ENCODE data around the gene NET1.
A peak's percentile ranks its signal among the peaks of the same experiment; 100 is the strongest.

Gene NET1

DNA sequence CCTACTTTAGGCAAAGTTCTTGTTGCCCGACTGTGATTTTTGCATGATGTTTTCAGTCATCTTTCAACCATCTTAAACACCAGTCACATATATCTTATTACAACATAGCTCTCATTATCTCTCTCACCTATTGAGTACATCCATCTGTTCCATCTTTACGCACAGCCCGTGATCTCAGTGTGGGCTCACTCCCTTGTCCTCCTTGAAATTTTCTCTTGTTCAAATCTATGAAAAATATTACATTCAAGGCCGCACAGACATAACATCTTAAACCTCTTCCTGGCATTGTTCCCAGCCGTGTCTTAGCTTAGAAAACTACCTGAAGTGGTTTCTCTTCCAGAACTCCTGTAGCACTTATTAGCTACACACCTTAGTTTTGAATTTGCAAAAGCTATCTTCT lies 32.6 kb downstream of the NET1 start:
- peak; percentile 68 for DNase-seq

GRCh38 chr10:5446390-5446926 lies 34.1 kb downstream of the NET1 start:
- no peak for DNase-seq

DNA sequence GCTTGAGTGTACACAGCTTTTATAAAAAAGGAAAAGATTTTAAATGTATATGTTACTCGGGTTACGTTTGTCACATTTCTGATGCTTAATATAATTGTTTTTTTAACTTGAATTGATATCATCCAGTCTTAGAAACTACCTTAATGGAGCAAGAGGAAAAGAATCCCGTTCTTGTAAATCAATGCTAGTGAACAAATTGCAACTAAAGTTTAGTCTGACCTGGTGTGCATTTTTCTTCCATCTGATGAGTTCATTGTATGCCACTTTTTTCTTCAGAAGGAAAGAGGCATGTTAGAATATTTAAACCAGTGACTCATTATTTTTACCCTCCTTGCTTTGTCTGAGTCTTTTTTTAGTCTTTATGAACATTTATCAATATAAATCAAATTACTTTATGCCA lies 34.7 kb downstream of the NET1 start:
- DNase-seq: no peak

DNA sequence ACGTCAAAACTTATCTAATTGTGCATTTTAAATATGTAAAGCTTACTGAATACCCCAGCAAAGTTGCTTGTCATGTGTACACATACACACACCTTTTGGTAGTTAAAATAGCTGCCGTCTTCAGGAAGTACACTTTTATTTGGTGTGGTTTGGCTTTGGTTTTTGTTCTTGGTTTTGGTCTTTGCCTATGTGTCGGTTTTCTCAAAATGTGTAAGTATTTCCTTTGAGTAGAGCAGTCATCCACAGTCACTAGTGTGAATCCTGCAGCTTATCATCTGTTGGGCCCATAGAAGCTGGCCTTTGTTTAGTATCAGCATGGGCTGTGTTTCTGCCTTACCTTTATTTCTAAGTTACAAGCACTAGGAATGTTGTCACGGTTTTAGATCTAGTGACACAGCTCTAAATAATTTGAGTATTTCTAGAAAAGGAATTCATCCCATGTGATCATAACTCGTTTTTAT lies 35.3 kb downstream of the NET1 start:
- no peak for DNase-seq

GRCh38 chr10:5448333-5449001 lies 36.1 kb downstream of the NET1 start:
- no peak for DNase-seq

DNA sequence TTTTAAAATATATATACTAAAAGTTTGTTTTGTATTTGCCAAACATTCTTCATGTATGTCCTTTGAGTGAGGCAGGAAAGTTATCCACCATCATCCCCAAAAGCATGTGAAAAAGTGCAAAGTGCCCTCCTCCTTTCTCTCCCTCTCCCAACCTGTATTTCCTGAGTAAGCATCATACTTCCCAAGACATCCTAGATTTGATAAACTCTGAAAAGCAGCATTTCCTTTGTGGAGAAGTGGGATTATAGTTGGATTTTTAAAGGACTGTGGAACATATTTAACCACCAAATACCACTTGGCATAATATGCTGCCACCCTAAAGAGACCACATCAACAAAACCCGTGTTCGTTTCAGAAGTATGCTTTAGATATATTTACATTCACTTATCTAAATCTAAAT lies 36.9 kb downstream of the NET1 start:
- no peak for DNase-seq

- DNase-seq: no peak
Observed at GRCh38 chr10:5449823-5450222, 37.5 kb downstream of the NET1 start.

DNA sequence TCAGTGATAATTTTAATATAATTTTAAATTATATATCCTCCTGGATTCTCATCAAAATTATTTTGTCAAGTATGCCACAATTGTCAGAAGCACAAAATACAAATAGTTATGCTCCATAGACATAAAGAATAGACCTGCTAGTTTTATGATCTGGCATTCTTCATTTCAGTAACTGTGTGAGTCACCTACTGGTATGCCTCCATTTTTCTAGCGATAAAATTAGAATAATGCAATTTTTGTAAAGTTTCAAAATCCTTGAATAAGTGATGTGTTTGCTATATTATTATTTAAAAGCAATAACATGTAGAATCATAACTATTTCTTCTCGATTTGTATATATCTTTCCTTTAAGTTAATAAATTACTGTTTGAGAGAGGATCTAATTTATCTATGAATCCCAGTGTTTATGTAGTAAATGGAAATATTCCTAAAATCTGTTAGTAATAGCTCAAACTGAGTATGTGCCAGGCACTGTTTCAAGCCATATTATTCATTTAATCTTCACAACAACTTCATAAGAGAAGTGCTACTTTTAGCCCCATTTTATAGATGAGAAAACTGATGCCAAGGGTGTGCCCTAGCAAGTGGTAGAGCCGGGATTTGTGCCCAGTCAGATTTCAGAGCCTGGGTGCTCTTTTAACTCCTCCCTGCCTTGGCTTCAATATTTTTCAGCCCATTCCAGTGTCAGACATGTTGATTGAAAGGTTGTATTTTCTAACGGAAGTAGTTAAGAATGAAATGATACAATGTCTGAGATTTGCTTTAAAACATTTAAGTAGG lies 38.4 kb downstream of the NET1 start:
- DNase-seq: no peak

DNA sequence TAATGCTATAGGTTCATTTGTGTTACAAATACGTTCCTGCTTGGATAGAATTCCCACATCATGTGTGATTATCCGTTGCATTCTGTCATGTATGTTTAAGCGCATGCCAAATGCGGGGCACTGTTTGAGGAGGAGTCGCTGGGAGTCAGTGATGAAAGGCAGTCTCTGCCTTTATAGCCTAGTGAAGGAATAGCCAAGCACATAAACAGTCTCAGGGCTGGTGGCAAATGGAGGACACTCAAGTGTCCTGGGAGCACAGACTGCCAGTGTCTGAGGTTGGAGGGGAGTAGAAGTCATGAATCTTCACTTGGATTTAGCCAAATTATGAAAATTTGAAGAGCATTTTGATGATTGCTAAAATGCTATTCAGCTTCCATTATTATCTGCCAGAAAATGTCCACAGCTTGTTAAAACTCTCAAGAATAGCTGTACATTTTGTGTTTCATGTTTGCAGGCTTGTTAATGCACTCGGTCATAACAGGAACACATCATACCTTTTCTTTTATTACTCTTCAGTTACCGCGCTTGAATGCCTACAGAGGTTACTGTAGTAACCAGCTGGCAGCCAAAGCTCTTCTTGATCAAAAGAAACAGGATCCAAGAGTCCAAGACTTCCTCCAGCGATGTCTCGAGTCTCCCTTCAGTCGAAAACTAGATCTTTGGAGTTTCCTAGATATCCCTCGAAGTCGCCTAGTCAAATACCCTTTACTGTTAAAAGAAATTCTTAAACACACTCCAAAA lies 41.6 kb downstream of the NET1 start:
- no peak for DNase-seq

DNA sequence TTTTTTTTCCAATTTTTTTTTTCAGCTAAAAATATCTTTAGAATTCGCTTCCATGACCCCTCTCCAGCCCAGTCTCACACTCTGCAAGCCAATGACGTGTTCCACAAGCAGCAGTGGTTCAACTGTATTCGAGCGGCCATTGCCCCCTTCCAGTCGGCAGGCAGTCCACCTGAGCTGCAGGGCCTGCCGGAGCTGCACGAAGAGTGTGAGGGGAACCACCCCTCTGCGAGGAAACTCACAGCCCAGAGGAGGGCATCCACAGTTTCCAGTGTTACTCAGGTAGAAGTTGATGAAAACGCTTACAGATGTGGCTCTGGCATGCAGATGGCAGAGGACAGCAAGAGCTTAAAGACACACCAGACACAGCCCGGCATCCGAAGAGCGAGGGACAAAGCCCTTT lies 44.2 kb downstream of the NET1 start:
- no peak for DNase-seq

- no peak for DNase-seq
Observed at GRCh38 chr10:5457741-5458140, 45.4 kb downstream of the NET1 start.

DNA sequence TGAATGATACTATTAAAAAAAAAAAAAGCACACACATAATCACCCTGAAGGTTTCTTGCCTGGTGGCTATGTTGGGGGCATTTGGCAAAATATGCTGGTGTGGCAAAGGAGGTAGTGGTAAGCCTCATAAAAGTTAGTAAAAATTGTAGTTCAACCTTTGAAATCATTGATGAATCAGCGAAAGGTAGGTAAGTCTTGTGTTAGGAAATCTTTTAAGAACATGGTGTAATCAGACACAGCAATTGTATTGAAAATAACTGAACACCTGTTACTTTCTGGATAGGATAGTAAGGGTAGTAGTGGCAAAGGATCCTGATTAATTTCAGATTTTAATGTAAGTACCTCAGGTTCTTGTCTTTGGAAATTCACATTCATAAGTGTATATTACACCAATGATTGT lies 46.1 kb downstream of the NET1 start:
- DNase-seq: no peak

- no peak for DNase-seq
Observed at GRCh38 chr10:5458949-5459747, 46.8 kb downstream of the NET1 start.

- no peak for DNase-seq
Observed at GRCh38 chr10:5460468-5461202, 48.3 kb downstream of the NET1 start.

DNA sequence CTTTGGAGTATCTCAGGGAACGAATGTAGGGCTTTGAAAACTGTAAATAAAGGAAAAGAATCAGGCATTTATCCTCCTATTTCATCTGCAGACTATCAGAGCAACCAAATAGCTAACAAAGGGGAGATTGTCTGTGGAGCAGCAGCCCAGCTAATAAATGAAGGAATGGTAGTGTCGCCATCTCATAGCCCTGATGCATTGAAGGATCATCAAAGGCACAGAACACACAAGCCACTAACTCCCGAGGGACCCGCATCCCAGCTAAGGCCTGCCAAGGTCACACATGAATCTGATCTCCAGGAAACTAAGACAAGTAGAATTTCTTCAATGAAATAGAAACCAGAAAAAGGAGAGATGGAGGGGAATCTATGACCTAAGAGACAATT lies 48.8 kb downstream of the NET1 start:
- DNase-seq: no peak

DNA sequence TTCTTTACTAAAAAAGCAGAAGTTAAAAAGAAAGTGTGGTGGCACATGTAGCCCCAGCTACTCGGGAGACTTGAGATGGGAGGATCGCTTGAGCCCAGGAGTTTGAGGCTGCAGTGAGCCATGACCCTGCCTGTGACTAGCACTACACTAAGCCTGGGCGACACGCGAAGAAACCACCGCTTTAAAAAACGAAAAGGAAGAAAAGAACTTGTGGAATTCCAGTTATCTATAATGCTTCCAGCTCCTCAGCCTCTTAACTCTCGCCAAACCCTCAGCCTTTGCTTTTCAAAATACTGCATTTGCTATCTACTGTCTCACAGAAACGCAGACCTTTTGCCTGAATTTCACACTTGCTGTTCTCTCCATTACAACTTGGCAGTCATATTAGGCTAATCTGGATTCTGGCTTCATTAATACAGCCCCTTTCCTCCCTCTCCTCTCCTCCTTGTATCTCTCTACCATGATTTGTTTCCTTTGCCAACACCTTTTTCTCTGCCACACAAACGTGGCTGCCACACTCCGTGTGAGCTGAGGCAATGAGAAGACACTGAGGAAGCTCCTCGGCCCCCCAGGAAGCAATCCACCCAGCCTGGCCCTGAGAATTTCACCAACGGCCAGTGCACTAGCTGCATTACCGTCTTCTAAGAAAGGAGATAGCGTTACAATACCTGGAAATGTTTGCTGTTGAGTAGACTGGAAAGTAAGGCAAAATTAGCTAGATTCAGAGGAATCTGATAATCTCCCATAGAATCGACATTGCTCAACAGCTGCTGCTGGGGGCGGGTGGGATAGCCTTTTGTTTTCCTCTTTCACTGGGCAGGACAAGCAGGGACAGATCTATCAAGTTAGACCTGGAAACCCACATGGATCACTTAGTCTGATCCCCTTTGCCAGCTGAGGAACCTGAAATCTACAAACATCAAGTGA lies 49.8 kb downstream of the NET1 start:
- DNase-seq: no peak

DNA sequence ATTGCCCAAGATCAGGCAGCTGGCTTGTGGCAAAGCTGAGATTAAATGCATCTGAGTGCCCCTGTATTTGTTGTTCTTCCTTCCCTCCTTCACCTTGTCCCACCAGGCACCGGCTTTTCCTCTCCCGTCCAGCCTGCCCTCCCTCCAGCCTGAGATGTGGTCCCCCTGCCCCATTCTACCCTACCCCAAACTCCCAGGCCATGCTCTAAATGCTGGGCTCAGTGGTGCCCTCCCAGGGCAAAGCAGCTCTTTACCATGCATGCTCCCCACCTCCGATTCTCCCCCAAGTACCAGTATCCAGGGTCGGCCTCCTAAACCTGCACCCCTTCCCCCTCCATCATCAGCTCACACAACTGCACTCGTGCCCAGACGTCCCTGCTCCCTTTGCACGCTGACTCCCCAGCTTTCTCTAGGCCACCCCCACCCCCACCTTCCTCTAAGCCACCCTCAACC lies 50.5 kb downstream of the NET1 start:
- DNase-seq: no peak

- DNase-seq: no peak
Observed at GRCh38 chr10:5464546-5464945, 52.2 kb downstream of the NET1 start.

GRCh38 chr10:5465976-5466450 lies 53.7 kb downstream of the NET1 start:
- no peak for DNase-seq

- DNase-seq: peak; percentile 77
Observed at GRCh38 chr10:5466451-5467206, 54.3 kb downstream of the NET1 start.

Measured in NCI-H2171 treated with DMSO at 0.1 percent for 48 hours (cell line).